Adrenal gland (tissue), 12 donors: ENCODE data around the gene SLC22A6. TPM values are rescaled to one million over a fixed set of nuclear protein-coding genes. Genes with fewer than 3 reads are reported as not detected.

ENCODE experiments used
- DNase-seq, 7 donors: peaks; one replicate each; pipeline ENCODE4 v3.0.0-alpha.2; 2019 to 2020
- H3K27ac ChIP-seq, 5 donors: fragments of 200-600 bp; sonication (generic) in 4 of 5; 1 replicate in 3 of 5; 2 replicates in 2 of 5; pipeline versions ENCODE4 v1.5.1 to v1.8.0; 2016 to 2020; ENCODE audit warnings: mild to moderate bottlenecking in 1 of 5
- H3K27me3 ChIP-seq: fragments of 200-600 bp; 2 replicates; pipeline ENCODE4 v1.8.0; 2021
- H3K36me3 ChIP-seq, 2 donors: fragments of 200-600 bp; replicated peaks in 1 of 2; 1 replicate in 1 of 2; 2 replicates in 1 of 2; pipeline versions ENCODE4 v1.5.1 to v1.8.0; 2018 to 2022
- H3K4me1 ChIP-seq, 2 donors: fragments of 200-600 bp; replicated peaks in 1 of 2; 1 replicate in 1 of 2; 2 replicates in 1 of 2; pipeline versions ENCODE4 v1.5.1 to v1.8.0; 2018 to 2021
- H3K4me3 ChIP-seq, 4 donors: fragments of 200-600 bp; sonication (generic) in 3 of 4; one replicate each; pipeline ENCODE4 v1.5.1; 2016 to 2018
- H3K9me3 ChIP-seq, 3 donors: fragments of 200-600 bp; sonication (generic) in 1 of 3; replicated peaks in 1 of 3; 1 replicate in 2 of 3; 2 replicates in 1 of 3; pipeline versions ENCODE4 v1.5.1 to v1.8.0; 2016 to 2021
- CTCF ChIP-seq, 6 experiments: fragments of 450-650 bp in 4 of 6; fragments of 200-600 bp in 2 of 6; sonication (generic) in 1 of 6; IDR thresholded peaks; 1 replicate in 5 of 6; 2 replicates in 1 of 6; pipeline versions ENCODE4 v1.5.1 to v1.8.0; 2016 to 2021; ENCODE audit warnings: antibody characterized with exemption in 6 of 6, mild to moderate bottlenecking in 2 of 6, moderate library complexity in 1 of 6
- POLR2A ChIP-seq, 2 donors: fragments of 450-650 bp; IDR thresholded peaks; one replicate each; pipeline ENCODE4 v1.6.1; 2017; ENCODE audit warnings: antibody characterized with exemption in 2 of 2, mild to moderate bottlenecking in 2 of 2, moderate library complexity in 1 of 2
- WGBS, 4 donors: extraction: QIAGEN DNeasy Blood & Tissue Kit in 2 of 4; methylation state at CpG; one replicate each; pipeline versions ENCODE4 v1.1.5 to v1.1.7; 2013 to 2017; 5-methylcytosine and 5-hydroxymethylcytosine counted together
- intact Hi-C, 2 donors: fragments of 100-400 bp; cut with DNase I; formaldehyde crosslinking; loops; one replicate each; pipeline versions ENCODE4 v1.14.1 to v1.15.0; 2022 to 2023
- polyA plus RNA-seq, 3 donors: library from polyadenylated mRNA; stranded (reverse); fragments of 200-250 nt in 2 of 3; fragments of 350-450 nt in 1 of 3; fragmentation: Illumina TruSeq in 1 of 3; extraction: RNeasy Lipid Tissue Mini Kit (QIAGEN cat#74804) in 1 of 3; gene quantifications; one replicate each; pipeline ENCODE4 v1.2.3, GENCODE V29; 2013 to 2014
- total RNA-seq, 9 donors: library from RNA; depleted of rRNA in 4 of 9; stranded (reverse); fragments of >200 nt in 4 of 9; fragments of 120-200 nt in 1 of 9; fragmentation: NEBNext Ultra II Directional in 1 of 9; extraction: Animal tissue kit (Norgen Biotek cat#: 25700) in 1 of 9; gene quantifications; one replicate each; pipeline versions ENCODE4 v1.1.0 to v1.2.4, GENCODE V29; 2013 to 2023
- donor health status: healthy with polysubstance abuse.
- donor health status: Bipolar disorder and iron deficiency.
- donor health status: DM: yes; HTN: yes; CAD: no.
- donor health status: DM: no; HTN: no; CAD: no.
- donor health status: DM: no; HTN: no; CAD: no.
- donor health status: DM: yes; HTN: yes; CAD: no.

The SLC22A6 gene
- total and polyA plus RNA-seq, 12 donors, result not detected

DNA sequence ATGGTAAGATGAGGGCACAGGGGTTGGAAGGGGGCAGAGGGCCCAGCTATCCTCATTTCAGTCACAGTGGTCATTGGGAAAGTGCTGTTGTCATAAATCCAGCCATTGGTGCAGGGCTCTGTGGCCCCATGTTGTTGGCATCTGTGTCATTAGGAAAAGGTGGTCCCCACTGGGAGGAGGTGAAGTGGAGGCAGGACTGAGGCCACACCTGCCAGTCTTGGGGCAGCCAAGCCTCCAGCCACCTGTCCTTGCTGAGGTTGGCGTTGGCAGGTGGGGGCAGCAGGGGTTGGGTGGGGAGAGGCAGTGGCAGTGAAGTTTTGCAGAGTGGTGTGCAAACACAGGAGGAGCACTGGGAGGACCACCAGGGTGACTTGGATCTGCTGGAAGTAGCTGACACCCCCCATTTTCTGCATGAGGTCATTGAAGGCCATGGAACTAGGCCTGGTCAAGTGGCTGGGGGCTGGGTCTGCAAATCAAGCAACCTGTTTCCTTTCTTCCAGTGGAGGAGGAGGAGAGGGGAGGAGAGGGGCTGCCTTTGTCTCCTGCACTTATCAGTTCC, 25.3 kb downstream of the SLC22A6 start:
- Histone ChIP-seq H3K4me1 (peaks cover 0 to 4% of the 10 kb centered on the region in 2 donors), H3K4me3 (no peak overlapping the region), H3K9me3 (no peaks in the 10 kb centered on the region), H3K27me3 (no peaks in the 10 kb centered on the region), H3K27ac (peak overlapping the region in 1 of 5 donors; percentile 65), H3K36me3 (no peaks in the 10 kb centered on the region)
- no peak for DNase-seq
- TF ChIP-seq CTCF (IDR thresholded peaks at IDR 0.05) (no peak), POLR2A (IDR thresholded peaks at IDR 0.05) (no peak)
- 100% methylated on average over 1 of the region's 1 CpG; no CpG with 5 or more reads in 1 of the 4 donors for WGBS, 4 donors
- intact Hi-C loops, result no loop called here

DNA sequence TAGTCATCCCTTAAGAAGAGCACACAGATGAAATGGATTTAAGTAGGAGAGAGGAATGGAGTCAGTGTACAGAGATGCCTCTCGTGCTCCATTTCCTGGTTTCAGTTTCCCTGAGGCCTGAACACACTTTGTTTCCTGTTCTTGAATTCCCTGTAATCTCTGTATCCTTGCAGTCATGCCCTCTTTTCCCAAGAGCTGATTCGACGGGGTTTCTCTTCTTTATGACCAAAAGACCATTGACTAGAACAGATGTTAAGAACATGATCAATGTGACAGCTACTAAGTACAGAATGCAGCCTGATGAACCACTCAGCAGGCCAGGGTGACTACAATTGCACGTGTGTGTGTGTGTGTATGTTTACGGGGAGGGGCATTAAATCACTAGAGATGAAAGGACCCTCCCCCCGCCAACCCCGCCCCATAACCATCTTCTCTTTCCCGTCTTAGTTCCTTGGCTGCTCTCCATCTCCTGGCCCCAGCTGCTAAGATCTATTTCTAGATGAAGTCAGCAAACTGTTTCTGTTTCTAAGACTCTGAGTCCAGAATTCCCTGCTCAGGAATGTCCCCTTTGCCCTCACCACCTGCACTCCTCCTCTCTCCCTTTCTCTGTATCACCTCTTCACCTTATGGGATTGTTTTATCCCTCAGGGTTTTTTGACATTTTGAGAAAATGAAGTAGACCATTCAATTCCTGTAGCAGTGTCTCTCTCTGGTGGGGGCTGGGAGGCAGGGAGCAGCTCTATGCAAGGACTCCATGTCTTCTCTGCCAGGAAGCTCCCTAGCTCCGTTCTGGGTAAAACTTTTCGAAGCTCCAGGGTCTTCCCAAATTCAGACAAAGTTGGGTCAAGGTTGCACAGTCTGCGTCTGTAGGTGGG, 26.0 kb downstream of the SLC22A6 start:
- Histone ChIP-seq H3K4me3 (no peak overlapping the region), H3K27me3 (no peaks in the 10 kb centered on the region), H3K4me1 (peaks cover 0 to 4% of the 10 kb centered on the region in 2 donors), H3K9me3 (no peaks in the 10 kb centered on the region), H3K36me3 (no peaks in the 10 kb centered on the region), H3K27ac (peak overlapping the region in 2 of 5 donors; percentile 38 to 65)
- TF ChIP-seq POLR2A (IDR thresholded peaks at IDR 0.05) (no peak), CTCF (IDR thresholded peaks at IDR 0.05) (no peak)
- intact Hi-C loops, result no loop called here
- peak in 6 of 7 donors; percentile 29 to 76 (median 34) for DNase-seq
- WGBS, 4 donors, result 31 to 48% (median 40%) methylated on average over 11 of the region's 11 CpGs

DNA sequence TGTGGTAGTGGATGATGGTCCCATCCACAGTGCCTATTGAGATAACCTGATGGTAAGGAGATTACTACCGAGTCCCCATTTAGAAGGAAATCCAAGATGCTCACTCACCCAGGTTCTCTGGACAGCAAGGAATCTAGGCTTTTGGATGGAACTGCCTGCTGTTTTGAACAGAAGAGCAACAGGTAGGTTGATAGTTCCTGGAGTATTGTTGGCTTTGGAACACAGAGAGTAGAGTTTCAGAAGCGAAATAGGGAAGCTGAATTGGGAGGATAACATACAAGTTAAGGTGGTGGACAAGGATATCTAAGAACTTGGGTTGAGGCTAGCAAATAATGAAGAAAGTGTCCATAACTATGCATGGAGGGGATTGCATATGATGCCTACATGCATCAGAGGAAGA, 27.6 kb downstream of the SLC22A6 start:
- no peak for DNase-seq
- Histone ChIP-seq H3K9me3 (no peaks in the 10 kb centered on the region), H3K4me1 (peaks cover 0 to 4% of the 10 kb centered on the region in 2 donors), H3K27me3 (no peaks in the 10 kb centered on the region), H3K27ac (no peak overlapping the region), H3K36me3 (no peaks in the 10 kb centered on the region), H3K4me3 (no peak overlapping the region)
- intact Hi-C loops, result no loop called here
- TF ChIP-seq CTCF (IDR thresholded peaks at IDR 0.05) (no peak), POLR2A (IDR thresholded peaks at IDR 0.05) (no peak)
- 86 to 98% (median 94%) methylated on average over 2 of the region's 2 CpGs for WGBS, 4 donors

DNA sequence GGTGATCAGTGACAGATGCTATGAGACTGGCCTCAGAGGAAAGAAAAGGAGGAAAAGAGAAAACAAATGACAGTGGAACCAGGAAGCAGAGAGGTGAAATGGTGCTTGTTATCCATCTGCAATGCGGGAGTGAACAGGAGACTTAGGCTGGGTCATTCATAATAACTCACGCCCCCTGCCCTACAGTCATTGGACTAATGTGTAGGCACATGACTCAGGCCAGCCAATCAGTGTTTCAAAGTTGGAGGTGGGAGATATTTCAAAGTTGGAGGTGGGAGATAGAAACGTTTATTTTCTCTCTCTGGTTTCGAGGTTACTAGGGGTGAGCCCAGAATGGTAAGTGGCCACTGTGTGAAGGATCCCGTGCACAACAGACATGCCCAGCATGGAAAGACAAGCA, 30.3 kb downstream of the SLC22A6 start:
- intact Hi-C loops, result no loop called here
- peaks cover 0 to 4% of the 10 kb centered on the region in 2 donors for H3K4me1 ChIP-seq
- H3K4me3 ChIP-seq, result no peak overlapping the region
- DNase-seq, result no peak
- no peak for TF ChIP-seq CTCF (IDR thresholded peaks at IDR 0.05)
- no peak for TF ChIP-seq POLR2A (IDR thresholded peaks at IDR 0.05)
- WGBS, 4 donors, result 66 to 71% (median 69%) methylated on average over 5 of the region's 5 CpGs
- no peak overlapping the region for H3K27ac ChIP-seq
- H3K9me3 ChIP-seq, result no peaks in the 10 kb centered on the region
- no peaks in the 10 kb centered on the region for H3K36me3 ChIP-seq
- no peaks in the 10 kb centered on the region for H3K27me3 ChIP-seq
